DOHH2 (cell line): Measurements from ENCODE around the gene BICC1.

Source experiments
- H3F3A ChIP-seq: fragments of 200-600 bp; sonication (generic), shearing (Covaris generic); 2 replicates; pipeline ENCODE4 v1.6.0; 2016; ENCODE audit warnings: antibody characterized with exemption, mild to moderate bottlenecking; ENCODE audit not compliant: control insufficient read depth, insufficient read depth
- H3K27ac ChIP-seq: fragments of 200-600 bp; sonication (generic); 2 replicates; pipeline ENCODE4 v1.5.1; 2014; ENCODE audit warnings: low read depth, mild to moderate bottlenecking, low read length, moderate library complexity
- H3K27me3 ChIP-seq: fragments of 200-600 bp; sonication (generic); 2 replicates; pipeline ENCODE4 v1.6.1; 2014; ENCODE audit warnings: mild to moderate bottlenecking, low read length, mixed read lengths; ENCODE audit not compliant: control insufficient read depth
- H3K36me3 ChIP-seq: fragments of 200-600 bp; sonication (generic); 2 replicates; pipeline ENCODE4 v1.6.1; 2014; ENCODE audit warnings: mild to moderate bottlenecking, low read length, moderate library complexity, mixed read lengths; ENCODE audit not compliant: control insufficient read depth
- H3K4me1 ChIP-seq: fragments of 200-600 bp; sonication (generic); 2 replicates; pipeline ENCODE4 v1.6.1; 2014; ENCODE audit warnings: mild to moderate bottlenecking, low read length, mixed read lengths; ENCODE audit not compliant: control insufficient read depth
- H3K4me2 ChIP-seq: fragments of 200-600 bp; sonication (generic); 2 replicates; pipeline ENCODE4 v1.6.0; 2014; ENCODE audit warnings: mild to moderate bottlenecking, low read length, moderate library complexity
- H3K4me3 ChIP-seq: fragments of 200-600 bp; sonication (generic); 2 replicates; pipeline ENCODE4 v1.5.1; 2014; ENCODE audit warnings: mild to moderate bottlenecking, low read length, mixed read lengths
- H3K79me2 ChIP-seq: fragments of 200-600 bp; sonication (generic); 2 replicates; pipeline ENCODE4 v1.6.1; 2014; ENCODE audit warnings: mild to moderate bottlenecking, low read length, mixed read lengths; ENCODE audit not compliant: control insufficient read depth
- H3K9me2 ChIP-seq: fragments of 200-600 bp; sonication (generic); replicated peaks from 2 replicates; pipeline ENCODE4 v1.6.1; 2014; ENCODE audit warnings: mild to moderate bottlenecking, low read length, mixed read lengths; ENCODE audit not compliant: control insufficient read depth
- H3K9me3 ChIP-seq: fragments of 200-600 bp; sonication (generic); 2 replicates; pipeline ENCODE4 v1.6.1; 2014; ENCODE audit warnings: antibody characterized with exemption, low read length, mixed read lengths; ENCODE audit not compliant: control insufficient read depth, insufficient read depth
- H4K20me1 ChIP-seq: fragments of 200-600 bp; sonication (generic); 2 replicates; pipeline ENCODE4 v1.6.0; 2014; ENCODE audit warnings: low read depth, mild to moderate bottlenecking, antibody characterized with exemption, low read length, moderate library complexity; ENCODE audit not compliant: control insufficient read depth, insufficient read depth
- CTCF ChIP-seq: fragments of 200-600 bp; sonication (generic); IDR thresholded peaks from one replicate; pipeline ENCODE4 v1.5.1; 2014; ENCODE audit warnings: antibody characterized with exemption, mild to moderate bottlenecking, low read depth, low read length; ENCODE audit not compliant: poor library complexity, severe bottlenecking
- EZH2phosphoT487 ChIP-seq: fragments of 200-600 bp; sonication (generic); IDR thresholded peaks from 2 replicates; pipeline ENCODE4 v1.6.1; 2017; ENCODE audit warnings: borderline replicate concordance, mild to moderate bottlenecking, antibody characterized with exemption, low read length, moderate library complexity, mixed read lengths

The BICC1 gene

GRCh38 chr10:58698777-58699356 lies 186.2 kb downstream of the BICC1 start:
- Histone ChIP-seq H3K36me3 (no peaks in the 10 kb centered on the region), H3K9me2 (no peaks in the 10 kb centered on the region), H3K79me2 (no peaks in the 10 kb centered on the region), H3K27me3 (no peaks in the 10 kb centered on the region), H3K9me3 (no peaks in the 10 kb centered on the region), H3K27ac (no peak overlapping the region), H3K4me2 (no peak overlapping the region), H4K20me1 (no peaks in the 10 kb centered on the region), H3K4me1 (no peaks in the 10 kb centered on the region), H3K4me3 (no peak overlapping the region), H3F3A (no peaks in the 10 kb centered on the region)
- TF ChIP-seq CTCF (no peak), EZH2phosphoT487 (no peak)

GRCh38 chr10:58700591-58700990 lies 187.9 kb downstream of the BICC1 start:
- Histone ChIP-seq H4K20me1 (no peaks in the 10 kb centered on the region), H3K27me3 (no peaks in the 10 kb centered on the region), H3K9me3 (no peaks in the 10 kb centered on the region), H3K9me2 (no peaks in the 10 kb centered on the region), H3F3A (no peaks in the 10 kb centered on the region), H3K79me2 (no peaks in the 10 kb centered on the region), H3K36me3 (no peaks in the 10 kb centered on the region), H3K4me3 (no peak overlapping the region), H3K27ac (no peak overlapping the region), H3K4me1 (no peaks in the 10 kb centered on the region), H3K4me2 (no peak overlapping the region)
- TF ChIP-seq CTCF = no peak
- no peak for TF ChIP-seq EZH2phosphoT487

DNA sequence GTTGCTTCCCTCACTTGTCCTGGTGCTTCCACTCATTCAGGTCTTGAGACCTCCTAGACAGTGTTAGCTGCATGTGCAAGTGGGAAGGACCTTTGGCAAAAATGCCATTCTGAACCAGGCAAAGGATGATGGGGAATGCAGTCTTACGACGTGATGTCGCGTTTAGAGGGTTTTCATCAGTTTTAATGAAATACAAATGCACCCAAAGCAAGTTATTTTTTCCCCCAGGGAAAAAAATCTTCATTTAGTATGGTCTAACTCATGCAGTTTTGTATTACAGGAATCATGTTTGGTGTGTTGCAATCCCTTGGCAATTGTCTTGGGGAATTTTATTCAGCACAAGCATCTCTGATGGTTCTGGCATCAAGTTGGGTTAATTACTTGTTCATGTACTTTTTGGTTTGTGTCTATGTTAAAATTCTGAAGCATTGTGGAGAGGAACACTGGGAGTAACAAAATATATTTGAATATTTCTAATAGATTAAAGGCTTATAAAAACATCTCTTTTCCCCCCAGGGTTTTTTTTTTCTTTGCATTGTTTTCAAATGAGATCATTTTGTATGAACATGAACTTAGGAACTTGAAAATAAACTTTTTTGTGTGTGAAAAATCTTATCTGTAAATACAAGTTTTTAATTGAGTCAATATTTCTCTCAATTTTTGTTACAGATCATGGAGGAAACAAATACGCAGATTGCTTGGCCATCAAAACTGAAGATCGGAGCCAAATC lies 188.9 kb downstream of the BICC1 start:
- H3K9me3 ChIP-seq = no peaks in the 10 kb centered on the region
- no peaks in the 10 kb centered on the region for H4K20me1 ChIP-seq
- H3K27ac ChIP-seq = no peak overlapping the region
- TF ChIP-seq CTCF = no peak
- TF ChIP-seq EZH2phosphoT487 = no peak
- H3K36me3 ChIP-seq = no peaks in the 10 kb centered on the region
- no peaks in the 10 kb centered on the region for H3F3A ChIP-seq
- no peaks in the 10 kb centered on the region for H3K79me2 ChIP-seq
- H3K4me2 ChIP-seq = no peak overlapping the region
- H3K4me3 ChIP-seq = no peak overlapping the region
- H3K27me3 ChIP-seq = no peaks in the 10 kb centered on the region
- H3K9me2 ChIP-seq = no peaks in the 10 kb centered on the region
- no peaks in the 10 kb centered on the region for H3K4me1 ChIP-seq
